ENCODE measurements around the gene PHLDB3. TPM values are rescaled to one million over a fixed set of nuclear protein-coding genes. Genes with fewer than 3 reads are reported as not detected.

Gene PHLDB3
- total RNA-seq, 4 donors from 2014 or later = 1.9 to 5.7 (median 3.5) TPM

- TF ChIP-seq CTCF (IDR thresholded peaks at IDR 0.05; ENCODE audit: low read depth) = no peak
These were observed 57.6 kb downstream of the PHLDB3 start for GRCh38 chr19:43446746-43447489.

- no peak for TF ChIP-seq CTCF (IDR thresholded peaks at IDR 0.05; ENCODE audit: low read depth)
These were observed 59.1 kb downstream of the PHLDB3 start for GRCh38 chr19:43445426-43445825.

GRCh38 chr19:43444531-43445287 is 59.8 kb downstream of the PHLDB3 start:
- no peak for TF ChIP-seq CTCF (IDR thresholded peaks at IDR 0.05; ENCODE audit: low read depth)

GRCh38 chr19:43441716-43442115 is 62.8 kb downstream of the PHLDB3 start:
- no peak for TF ChIP-seq CTCF (IDR thresholded peaks at IDR 0.05; ENCODE audit: low read depth)

- TF ChIP-seq CTCF (IDR thresholded peaks at IDR 0.05; ENCODE audit: low read depth) = no peak
These were observed 64.9 kb downstream of the PHLDB3 start for GRCh38 chr19:43439709-43440063.

- TF ChIP-seq CTCF (IDR thresholded peaks at IDR 0.05; ENCODE audit: low read depth) = no peak
These were observed 65.4 kb downstream of the PHLDB3 start for GRCh38 chr19:43439032-43439708.
